GM12891 (cell line): Measurements from ENCODE around the gene GMEB2.

ENCODE experiments used
- POLR2A ChIP-seq: IDR thresholded peaks from 2 replicates; pipeline ENCODE4 v1.6.1; 2011; ENCODE audit warnings: low read depth, low read length, control low read depth
- SPI1 ChIP-seq: IDR thresholded peaks from 2 replicates; pipeline ENCODE4 v1.6.1; 2011; ENCODE audit warnings: low read depth, low read length, control low read depth

DNA sequence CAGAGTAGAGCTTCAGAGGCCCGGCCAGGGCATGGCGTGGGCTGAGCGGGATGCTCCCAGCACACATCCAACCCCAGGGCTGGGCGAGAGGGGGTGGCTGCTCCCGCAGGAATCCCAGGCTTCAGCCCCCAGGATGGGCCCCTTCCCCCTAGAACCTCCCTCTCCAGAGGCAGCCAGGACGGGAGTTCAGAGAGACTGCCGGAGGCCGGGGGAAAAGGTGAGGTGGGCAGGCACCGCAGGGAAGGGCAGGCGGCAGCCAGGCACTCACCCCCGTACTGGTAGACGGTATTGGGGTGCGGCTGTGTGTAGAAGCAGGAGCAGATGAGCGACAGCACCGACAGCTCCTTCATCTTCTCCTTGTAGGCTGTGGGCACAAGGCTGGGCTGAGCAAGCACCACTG, 17.0 kb upstream of the GMEB2 start:
- TF ChIP-seq POLR2A (no peak), SPI1 (no peak)
